HG03139 (cell line): ENCODE data around the gene VSTM5.

Experiments
- ATAC-seq: cut with Tn5 transposase; IDR thresholded peaks from one replicate; pipeline ENCODE4 v1.9.1; 2021; ENCODE audit not compliant: unreplicated experiment

VSTM5 gene

DNA sequence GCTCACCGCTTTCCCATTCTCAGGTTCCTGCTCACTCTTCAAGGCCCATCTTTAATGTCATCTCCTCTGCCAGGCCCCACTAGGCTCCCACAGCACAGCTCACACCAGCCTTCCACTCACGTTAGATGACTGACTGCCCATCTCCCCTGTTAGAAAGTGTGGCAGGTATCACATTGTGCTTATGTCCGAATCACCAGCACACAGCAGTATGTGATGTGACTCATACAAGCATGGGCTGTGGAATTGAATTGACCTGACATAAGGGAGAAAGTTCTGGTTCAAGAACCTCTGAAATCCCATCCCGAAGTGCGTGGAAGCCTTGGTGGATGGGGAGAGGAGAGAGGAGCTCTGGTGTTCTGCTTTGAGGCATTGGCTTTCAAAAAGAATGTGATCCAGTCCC is 6.5 kb downstream of the VSTM5 start:
- no peak for ATAC-seq

DNA sequence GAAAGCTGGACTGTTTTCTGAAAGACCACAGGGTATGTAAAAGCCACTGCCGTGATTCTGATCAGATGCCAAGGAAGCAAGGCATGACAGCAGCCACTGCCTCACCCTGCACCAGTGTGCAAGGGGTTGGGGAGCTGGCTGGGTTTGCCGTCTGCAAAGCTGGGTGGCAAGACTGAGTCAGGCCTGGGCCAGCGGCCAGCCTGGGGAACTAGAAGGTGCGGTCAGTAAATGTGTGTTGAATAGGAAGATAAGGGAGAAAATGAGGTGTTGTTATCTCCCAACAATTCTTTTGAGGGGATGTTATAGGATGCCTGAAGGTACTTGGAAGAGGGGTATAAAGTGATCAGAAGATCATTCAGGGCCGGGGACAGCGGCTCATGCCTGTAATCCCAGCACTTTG is 8.0 kb downstream of the VSTM5 start:
- ATAC-seq = no peak

DNA sequence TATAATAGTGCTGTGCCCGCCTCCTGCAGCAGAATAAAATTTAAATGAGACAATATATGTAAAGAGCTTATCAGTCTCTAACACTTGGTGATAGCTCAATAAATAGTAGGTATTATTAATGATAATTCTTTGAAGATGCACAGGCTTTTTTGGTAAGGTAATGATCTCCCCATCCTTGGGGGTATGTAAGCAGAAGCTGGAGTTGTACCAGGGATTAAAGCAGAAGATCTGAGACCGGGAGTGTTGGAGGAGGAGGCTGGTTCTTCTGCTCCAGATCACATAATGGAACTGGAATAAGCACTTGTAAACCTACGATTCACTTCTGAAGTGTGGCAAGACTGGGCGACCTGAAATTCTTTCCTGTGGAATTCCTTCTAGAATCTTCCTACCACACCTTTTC is 8.4 kb downstream of the VSTM5 start:
- no peak for ATAC-seq

DNA sequence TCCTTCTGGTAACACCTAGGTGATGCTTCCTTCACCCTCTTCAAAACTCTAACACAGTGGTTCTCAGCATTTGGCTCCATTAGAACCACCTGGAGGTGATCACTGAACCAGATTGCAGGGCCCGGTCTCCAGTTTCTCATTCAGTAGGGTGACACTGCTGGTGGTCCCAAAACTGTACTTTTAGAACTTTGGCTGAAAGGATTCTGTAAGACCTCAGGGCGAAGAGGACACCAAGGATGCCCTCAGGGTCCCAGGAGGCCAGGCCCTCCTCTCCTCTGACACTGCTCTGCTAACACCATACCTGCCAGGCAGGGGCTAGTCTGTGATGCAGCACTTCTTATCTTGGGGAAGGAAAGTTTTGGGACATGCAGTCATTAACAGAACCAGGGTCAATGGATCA is 9.0 kb downstream of the VSTM5 start:
- ATAC-seq = no peak

DNA sequence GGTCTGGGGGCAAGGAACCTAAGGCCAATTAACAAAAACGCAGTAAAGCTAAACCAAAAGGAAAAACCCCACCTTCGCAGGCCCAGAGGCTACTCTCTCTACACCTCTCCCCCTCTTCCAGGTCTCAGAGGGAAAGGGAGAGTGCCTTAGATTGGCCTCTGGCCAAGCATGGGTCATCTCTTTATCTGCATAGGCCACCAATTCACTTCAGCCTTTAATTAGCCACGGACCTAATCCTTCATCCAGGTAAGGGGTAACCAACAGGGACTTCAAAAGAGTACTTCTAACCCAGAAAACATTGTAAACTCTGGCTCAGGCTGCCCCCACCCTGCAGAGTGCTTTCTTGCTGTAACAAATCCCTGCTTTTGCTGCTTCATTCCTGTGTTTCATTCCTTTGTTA is 9.4 kb downstream of the VSTM5 start:
- ATAC-seq = no peak

DNA sequence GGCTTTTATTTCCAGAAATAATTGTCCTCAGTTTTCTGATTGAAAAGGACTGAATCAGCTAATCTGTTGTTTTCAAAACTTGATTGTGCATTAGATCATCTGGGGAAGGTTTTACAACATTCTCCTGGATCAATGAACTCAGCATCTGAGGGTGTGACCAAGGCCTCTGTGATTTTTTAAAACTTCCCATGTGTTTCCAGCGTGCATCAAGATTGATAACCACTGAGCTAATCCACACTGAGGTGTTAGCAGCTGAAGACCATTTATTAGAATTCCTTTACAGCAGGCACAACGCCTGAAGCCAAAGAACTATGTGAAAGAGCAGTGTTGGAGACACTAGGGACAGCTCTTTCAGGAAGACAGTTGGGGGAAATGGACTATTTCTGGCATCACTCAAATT is 10.2 kb downstream of the VSTM5 start:
- no peak for ATAC-seq

DNA sequence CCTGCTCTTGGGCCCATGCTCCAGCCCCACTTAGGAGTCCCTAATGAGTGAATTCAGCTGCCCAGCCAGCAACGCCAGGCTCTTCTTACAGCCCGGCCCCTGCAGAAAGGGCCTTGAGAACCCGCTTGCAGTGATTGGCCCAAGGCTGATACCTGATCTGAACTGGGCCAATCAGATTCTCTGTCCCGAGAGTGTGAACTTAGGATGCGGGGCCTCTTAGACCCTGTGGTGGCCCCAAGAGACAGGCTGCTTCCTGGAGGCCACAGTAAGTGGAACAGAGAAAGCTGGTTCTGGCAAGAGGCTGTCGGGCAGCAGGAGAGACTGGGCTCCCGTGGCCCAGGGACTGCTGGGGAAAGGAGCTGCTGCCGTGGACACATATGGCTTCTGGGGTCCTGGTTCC is 11.5 kb downstream of the VSTM5 start:
- ATAC-seq = no peak

DNA sequence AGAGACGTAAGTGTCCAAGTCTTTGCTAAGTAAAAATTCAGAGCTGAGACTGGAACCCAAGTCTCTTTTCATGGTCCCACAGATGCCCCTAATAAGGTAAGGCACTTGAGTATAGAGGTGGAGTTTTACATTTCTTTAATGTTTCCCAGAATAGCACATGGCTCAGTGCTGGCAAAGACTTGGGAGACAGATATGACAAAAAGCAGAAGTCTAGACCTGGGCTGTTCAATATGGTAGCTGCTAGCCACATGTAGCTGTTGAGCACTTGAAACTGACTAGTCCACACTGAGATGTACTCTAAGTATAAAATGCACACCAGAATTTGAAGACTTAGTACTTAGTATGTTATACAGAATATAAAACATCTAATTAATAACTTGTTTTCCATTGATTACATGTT is 17.6 kb downstream of the VSTM5 start:
- no peak for ATAC-seq

DNA sequence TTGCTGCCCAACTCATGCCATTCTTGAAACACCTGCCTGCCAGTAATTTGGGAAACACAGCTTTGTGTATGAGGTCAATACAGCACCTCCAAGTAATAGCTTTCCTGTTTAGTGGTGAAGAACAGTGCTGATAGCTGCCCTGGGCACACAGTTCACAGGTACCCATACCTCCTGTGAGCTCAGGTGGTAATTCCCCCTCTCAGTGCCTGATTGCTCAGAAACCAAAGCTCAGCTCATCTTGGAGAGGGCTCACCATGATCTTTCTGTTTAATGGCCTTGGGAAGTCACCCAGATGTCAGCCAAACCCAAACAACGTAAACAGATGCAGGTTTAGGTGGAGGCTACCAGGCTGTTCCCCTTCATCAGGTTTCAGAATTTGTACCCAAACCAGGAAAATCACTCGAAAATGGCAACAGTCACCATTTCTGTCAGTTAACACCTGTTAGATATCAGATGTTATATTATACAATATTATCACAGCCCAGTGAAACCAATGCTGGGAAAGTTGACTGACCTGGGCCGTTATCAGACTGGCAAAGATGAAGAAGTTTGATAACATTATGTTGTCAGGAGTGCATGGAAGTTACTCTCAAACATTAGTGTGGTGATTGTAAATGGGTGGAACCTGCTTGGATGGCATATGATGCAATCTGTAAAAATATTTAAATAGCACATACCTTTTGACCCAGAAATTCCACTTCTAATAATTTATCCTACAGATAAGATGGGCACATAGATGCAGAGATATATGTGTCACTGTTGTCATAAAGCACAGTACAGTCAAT is 18.9 kb downstream of the VSTM5 start:
- ATAC-seq = no peak

DNA sequence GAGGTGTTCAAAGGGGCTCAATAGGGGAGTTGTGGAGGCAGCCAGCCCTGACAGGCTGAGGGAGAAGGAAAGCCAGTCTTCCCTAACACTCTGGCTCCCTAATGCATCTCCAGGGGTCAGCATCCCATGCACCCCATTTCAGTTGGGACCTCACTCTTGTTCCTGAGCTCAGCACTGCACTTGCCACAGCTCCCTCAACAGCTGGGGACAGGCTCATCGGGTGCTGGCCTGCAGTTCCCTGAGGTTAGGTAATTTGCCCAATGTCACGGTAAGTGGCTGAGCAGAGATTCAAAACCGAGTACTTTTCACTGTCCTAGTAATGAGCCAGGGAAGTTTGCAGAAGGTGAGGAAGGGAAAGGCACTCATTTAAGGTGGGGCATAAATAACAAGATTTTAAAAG is 20.8 kb downstream of the VSTM5 start:
- no peak for ATAC-seq

DNA sequence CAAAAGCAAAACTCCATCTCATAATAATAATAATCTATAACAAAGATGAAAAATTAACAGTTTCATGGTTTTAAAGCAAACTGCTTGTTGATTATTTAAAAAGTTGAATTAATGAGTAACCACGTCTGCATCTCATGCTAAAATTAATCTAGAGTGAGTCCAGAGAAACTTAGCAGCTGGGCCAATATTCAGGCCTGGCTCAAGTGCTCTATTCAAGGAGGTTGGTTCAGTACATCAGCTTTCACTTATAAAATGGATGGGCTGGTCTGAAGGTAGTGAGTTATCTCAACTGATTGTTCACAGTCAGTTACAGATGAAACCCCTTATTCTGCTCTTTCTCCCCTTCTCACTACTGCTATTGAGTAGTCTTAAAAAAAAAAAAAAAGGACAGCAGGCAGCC is 23.1 kb downstream of the VSTM5 start:
- ATAC-seq = no peak

DNA sequence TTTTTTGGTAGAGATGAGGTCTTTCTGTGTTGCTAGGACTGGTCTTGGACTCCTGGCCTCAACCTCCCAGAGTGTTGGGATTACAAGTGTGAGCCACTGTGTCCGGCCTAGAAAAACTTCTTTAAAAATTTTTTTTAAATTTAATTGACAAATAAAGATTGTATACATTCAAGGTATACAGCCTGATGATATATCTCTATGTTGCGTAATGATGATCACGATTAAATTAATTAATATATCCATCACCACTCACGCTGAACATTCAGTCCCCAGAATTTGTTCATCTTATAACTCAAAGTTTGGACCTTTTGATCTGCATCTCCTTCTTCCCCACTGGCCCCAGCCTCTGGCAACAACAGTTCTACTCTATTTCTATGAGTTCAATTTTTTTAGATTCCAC is 27.2 kb downstream of the VSTM5 start:
- ATAC-seq = no peak

DNA sequence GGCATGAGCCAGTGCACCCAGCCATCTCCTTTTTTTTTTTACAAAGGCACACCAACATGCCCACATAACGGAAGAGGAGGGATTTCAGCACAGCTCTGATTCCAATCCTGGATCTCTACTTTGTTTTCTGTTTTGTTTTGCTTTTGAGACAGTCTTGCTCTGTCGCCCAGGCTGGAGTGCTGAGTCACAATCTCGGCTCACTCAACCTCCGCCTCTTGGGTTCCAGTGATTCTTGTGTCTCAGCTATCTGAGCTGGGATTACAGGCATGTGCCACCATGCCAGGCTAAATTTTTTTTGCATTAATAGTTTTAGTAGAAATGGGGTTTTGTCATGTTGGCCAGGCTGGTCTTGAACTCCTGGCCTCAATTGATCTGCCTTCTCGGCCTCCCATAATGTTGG is 28.1 kb downstream of the VSTM5 start:
- ATAC-seq = no peak

DNA sequence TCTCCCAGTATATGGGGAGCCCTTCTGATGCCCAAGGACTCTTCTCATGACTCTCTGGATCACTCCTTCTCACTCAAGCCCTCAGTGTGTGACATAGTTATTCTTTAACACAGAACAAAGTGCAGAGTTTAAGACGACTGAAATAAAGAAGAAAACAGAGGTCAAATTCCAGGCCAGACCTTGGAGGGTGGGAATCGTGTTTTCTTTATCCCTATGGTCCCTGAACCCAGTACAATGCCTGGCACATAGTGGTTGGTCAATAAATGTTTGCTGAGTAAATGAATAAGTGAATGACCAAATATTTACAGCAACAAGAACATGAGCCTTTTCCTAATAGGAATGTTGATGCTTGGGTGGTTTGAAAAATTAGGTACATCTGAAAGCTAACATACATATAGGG is 28.8 kb downstream of the VSTM5 start:
- ATAC-seq = no peak

DNA sequence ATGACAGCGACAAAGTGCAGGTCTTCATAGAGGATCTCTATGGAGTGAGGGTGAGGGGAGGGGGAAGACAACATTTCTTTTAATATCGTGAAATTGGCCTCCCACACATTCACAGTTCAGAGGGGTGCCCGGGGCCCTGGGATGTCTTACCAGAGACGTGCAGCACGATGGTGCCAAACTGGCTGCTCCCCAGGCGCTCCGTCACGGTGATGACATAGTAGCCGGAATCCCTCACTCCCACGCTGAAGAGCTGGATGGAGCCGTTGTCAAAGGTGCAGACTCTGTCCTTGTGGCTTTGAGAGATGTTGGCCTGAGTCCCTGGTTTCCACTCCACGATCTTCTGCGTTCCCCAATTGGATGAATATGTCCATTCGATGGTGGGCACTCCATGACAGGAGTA is 29.6 kb downstream of the VSTM5 start:
- no peak for ATAC-seq

DNA sequence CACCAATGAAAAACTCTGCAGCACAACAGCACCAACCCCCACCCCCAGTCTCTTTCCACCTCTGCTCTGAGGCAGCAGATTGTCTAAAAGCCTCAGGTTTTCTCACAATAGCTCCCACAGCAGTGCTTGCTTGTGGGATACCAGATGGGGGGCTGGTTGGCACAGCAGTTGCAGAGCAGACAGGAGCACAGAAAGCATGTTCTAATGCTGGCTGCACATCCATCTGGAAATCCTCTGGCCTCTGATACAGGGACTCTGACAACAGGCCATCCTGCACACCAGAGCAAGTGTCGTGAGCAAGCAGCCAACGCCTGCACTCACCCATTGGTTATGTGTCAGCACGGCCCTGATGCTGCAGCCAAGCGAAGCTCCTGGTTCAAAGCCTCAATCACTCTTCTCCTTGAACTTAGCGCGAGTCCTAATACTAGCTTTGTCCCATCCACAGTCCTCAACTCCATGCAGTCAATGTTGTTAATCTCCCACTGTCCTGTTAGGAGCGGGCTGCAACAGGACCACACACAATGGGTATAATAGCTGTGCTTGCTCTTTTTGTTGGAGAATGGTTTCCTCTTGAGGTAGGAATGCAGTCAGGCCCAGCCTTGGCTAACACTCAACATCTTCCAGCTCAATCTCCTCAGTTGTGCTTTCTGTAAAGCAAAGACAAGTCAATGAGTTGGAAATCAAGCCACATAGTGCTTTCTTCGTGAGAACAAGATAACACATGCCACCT is 30.3 kb downstream of the VSTM5 start:
- ATAC-seq = no peak

DNA sequence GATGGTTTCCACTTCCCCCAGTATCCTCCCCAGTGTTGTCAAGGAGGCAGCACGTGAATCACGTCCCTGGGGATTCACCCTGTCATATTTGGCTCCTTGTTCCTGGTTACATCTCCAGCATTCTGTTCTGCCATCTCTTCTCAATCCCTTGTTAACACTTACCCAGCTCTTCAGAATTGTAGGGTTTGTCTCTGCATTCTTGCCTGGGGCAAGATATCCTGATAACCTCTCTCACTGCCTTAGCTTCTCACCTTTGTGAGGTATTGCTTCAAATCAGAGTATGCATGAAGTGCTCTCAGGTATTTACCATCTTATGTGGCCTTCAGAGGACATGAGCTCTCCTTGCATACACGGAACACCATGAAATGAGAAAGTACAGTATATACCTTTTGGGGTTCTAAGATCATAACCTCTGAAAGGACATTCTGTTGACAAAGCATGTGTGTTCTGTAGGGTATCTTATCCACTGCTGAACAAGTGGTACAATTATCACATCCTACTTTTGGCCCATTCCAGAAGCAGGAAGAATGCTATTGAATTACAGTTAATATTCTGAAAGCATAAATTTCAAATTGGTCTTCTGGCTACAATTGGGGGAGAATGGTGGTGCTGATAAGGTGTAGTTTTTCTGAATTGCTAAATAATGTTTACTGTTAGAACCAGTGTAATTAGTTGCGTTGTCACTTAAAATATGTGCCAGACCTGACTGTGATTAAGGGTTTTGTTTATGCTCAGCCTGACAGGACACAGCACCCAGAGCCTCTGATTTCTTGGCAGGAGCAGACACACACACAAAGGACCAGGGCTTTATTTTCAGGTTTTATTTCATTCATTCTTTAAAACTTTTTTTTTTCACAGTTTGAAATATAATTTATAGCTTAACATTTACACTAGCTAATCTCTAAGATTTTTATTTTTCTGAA is 32.7 kb downstream of the VSTM5 start:
- no peak for ATAC-seq

DNA sequence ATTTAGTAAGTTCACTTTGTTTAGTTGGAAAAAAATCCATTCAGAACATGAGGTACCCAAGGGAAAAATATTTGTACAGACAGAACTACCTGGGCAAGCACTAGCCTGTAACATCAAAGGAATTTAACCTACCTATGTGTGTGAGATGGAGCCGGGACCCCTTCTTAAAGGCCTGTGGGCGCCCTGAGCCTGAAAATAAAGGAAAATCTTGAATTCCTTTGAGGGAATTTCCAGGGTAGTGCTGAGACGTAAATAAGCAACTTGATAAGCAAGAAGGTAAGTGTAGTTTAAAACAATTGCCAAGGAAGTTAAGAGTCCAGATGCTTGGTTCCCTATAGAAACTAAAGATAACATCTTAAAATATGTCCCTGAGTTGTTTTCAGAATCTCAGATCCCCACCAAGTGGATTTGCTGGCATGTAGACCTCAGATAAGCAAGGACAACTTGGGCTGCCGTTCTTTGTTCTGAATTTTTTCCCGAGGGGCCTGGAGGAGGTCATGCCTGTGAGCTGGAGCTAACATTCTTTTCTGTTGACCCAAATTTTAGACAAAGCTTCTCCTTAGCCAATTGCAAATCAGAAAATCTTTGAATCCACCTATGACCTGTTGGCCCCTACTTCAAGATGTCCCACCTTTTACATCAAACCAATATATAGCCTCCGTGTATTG is 35.3 kb downstream of the VSTM5 start:
- ATAC-seq = no peak

DNA sequence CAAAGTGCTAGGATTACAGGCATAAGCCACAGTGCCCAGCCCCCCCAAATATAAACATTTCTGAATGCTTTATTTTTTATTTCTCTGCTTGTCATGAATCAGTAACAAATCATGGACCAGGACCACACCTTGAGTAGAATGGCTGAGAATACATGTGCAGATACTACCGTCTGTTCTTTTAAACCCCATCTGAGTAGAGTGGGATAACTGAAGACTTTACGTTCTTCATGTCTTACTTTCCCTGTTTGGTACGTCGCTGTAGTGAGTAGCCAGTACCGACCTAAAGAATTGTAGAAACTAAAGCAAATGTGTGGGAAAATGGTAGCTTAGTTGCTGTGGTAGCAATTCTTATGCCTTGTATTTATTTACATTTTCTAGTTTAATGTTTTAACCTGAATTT is 36.4 kb downstream of the VSTM5 start:
- ATAC-seq = no peak

DNA sequence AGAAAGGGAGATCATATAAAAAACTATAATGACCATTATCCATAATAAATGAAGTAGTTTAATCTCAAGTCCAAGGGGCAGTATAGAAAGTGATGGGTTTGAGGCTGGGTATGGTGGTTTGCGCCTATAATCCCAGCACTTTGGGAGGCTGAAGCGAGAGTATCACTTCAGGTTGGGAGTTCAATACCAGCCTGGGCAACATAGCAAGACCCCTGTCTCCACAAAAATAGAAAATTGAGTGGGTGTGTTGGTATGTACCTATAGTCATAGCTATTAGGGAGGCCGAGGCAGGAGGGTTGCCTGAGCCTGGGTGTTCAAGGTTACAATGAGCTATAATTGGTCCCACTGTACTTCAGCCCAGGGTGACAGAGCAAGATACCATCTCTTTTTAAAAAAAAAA is 42.4 kb downstream of the VSTM5 start:
- no peak for ATAC-seq

DNA sequence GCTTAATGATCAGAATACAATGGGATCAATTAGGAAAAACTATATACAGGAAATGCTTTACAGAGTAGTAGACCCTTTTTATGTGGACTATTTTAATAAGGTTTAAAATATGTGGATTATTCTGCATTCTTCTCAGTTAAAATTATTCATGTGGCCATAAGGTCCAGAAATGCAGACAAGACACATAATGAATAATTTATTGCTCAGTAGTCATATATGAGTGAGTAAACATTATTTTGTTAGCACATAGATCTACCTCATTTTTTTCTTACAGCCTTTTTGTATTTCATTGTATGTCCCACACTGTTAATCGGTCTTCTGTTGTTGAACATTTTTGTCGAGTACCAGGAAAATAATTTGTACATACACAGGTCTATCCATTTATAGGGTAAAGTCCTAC is 45.5 kb downstream of the VSTM5 start:
- ATAC-seq = no peak
